Calu3 (cell line): ENCODE data around the gene AMPH. TPM values are rescaled to one million over a fixed set of nuclear protein-coding genes. Genes with fewer than 3 reads are reported as not detected.

Source experiments
- BruUV-seq: library from RNA; stranded (reverse); fragments of 400-500 nt; replicated peaks from 2 replicates; lab custom pipeline; 2021; lab: Mats Ljungman, UMichigan
- CTCF ChIA-PET: fragments of 300-600 bp; sonication (Branson Sonifier 250); formaldehyde crosslinking; loops from one replicate; lab custom pipeline; 2022; ENCODE audit warnings: antibody characterized with exemption; lab: Charles Lee
- DNase-seq: peaks from one replicate; pipeline ENCODE4 v3.0.0; 2022
- H3K27ac Mint-ChIP-seq: one replicate; pipeline ENCODE4 v1.8.0; 2022; ENCODE audit warnings: mixed read lengths; ENCODE audit not compliant: unreplicated experiment
- H3K27me3 Mint-ChIP-seq: one replicate; pipeline ENCODE4 v1.8.0; 2022; ENCODE audit warnings: mixed read lengths; ENCODE audit not compliant: unreplicated experiment
- H3K36me3 Mint-ChIP-seq: one replicate; pipeline ENCODE4 v1.8.0; 2022; ENCODE audit warnings: mild to moderate bottlenecking, moderate library complexity, mixed read lengths; ENCODE audit not compliant: insufficient read depth, unreplicated experiment
- H3K4me1 Mint-ChIP-seq: one replicate; pipeline ENCODE4 v1.8.0; 2022; ENCODE audit warnings: mild to moderate bottlenecking, low read depth, mixed read lengths; ENCODE audit not compliant: unreplicated experiment
- H3K4me3 Mint-ChIP-seq: one replicate; pipeline ENCODE4 v1.8.0; 2022; ENCODE audit warnings: mild to moderate bottlenecking, low read depth, moderate library complexity, mixed read lengths; ENCODE audit not compliant: unreplicated experiment
- H3K9me3 Mint-ChIP-seq: one replicate; pipeline ENCODE4 v1.8.0; 2022; ENCODE audit warnings: low read depth, mixed read lengths; ENCODE audit not compliant: unreplicated experiment
- CTCF ChIP-seq: fragments of 200-600 bp; IDR thresholded peaks from one replicate; pipeline ENCODE4 v1.8.0; 2022; ENCODE audit warnings: antibody characterized with exemption; ENCODE audit not compliant: unreplicated experiment
- intact Hi-C: fragments of 100-400 bp; cut with micrococcal nuclease; formaldehyde crosslinking; loops from one replicate; pipeline ENCODE4 v1.10.0; 2022; ENCODE audit not compliant: unreplicated experiment
- total RNA-seq: library from RNA; stranded (reverse); gene quantifications from 2 replicates; pipeline ENCODE4 v1.2.3, GENCODE V29; 2022

The AMPH gene
- total RNA-seq, 1 experiment from 2014 or later: not detected

- DNase-seq: no peak
- peaks cover 80% of the 10 kb centered on the region for H3K27me3 Mint-ChIP-seq
- H3K36me3 Mint-ChIP-seq: no peaks in the 10 kb centered on the region
- H3K4me1 Mint-ChIP-seq: no peaks in the 10 kb centered on the region
- intact Hi-C loops: loop anchor here (5.0 kb wide), 1 partner anchor 180 kb away; no protein-coding TSS in a partner anchor
- CTCF ChIA-PET: interaction anchor here (0.8 to 1.2 kb wide), 3 partner anchors 20 to 233 kb away, joined by 3 to 4 read pairs (median 3); no protein-coding TSS in a partner anchor
- no peak for TF ChIP-seq CTCF
- no TSS peak for BruUV-seq
- no peak overlapping the region for H3K27ac Mint-ChIP-seq
- no peaks in the 10 kb centered on the region for H3K9me3 Mint-ChIP-seq
- H3K4me3 Mint-ChIP-seq: no peak overlapping the region
Measured at GRCh38 chr7:38632411-38632810, 1.2 kb upstream of the AMPH start.

- no peak for DNase-seq
- Mint-ChIP-seq H3K36me3 (no peaks in the 10 kb centered on the region), H3K4me3 (no peak overlapping the region), H3K4me1 (no peaks in the 10 kb centered on the region), H3K27me3 (peaks cover 77% of the 10 kb centered on the region), H3K9me3 (peaks cover 4% of the 10 kb centered on the region), H3K27ac (no peak overlapping the region)
- BruUV-seq: no TSS peak
- CTCF ChIA-PET: no interaction called here
- TF ChIP-seq CTCF: no peak
- intact Hi-C loops: loop anchor here (5.0 kb wide), 1 partner anchor 178 kb away; no protein-coding TSS in a partner anchor
Measured at GRCh38 chr7:38629651-38630510, 1.3 kb downstream of the AMPH start.

- intact Hi-C loops: no loop called here
- no peaks in the 10 kb centered on the region for H3K4me1 Mint-ChIP-seq
- TF ChIP-seq CTCF: no peak
- H3K27ac Mint-ChIP-seq: no peak overlapping the region
- no peak overlapping the region for H3K4me3 Mint-ChIP-seq
- CTCF ChIA-PET: no interaction called here
- BruUV-seq: no TSS peak
- peaks cover 7% of the 10 kb centered on the region for H3K9me3 Mint-ChIP-seq
- no peaks in the 10 kb centered on the region for H3K36me3 Mint-ChIP-seq
- peaks cover 78% of the 10 kb centered on the region for H3K27me3 Mint-ChIP-seq
- no peak for DNase-seq
Measured at GRCh38 chr7:38628630-38629385, 2.4 kb downstream of the AMPH start.

GRCh38 chr7:38625866-38626265 lies 5.3 kb downstream of the AMPH start:
- CTCF ChIA-PET: no interaction called here
- no peak for TF ChIP-seq CTCF
- peaks cover 7% of the 10 kb centered on the region for H3K9me3 Mint-ChIP-seq
- H3K4me3 Mint-ChIP-seq: no peak overlapping the region
- H3K27ac Mint-ChIP-seq: no peak overlapping the region
- DNase-seq: no peak
- intact Hi-C loops: no loop called here
- no peaks in the 10 kb centered on the region for H3K36me3 Mint-ChIP-seq
- H3K27me3 Mint-ChIP-seq: peaks cover 50% of the 10 kb centered on the region
- no TSS peak for BruUV-seq
- H3K4me1 Mint-ChIP-seq: no peaks in the 10 kb centered on the region
